GM12878 (cell line): Measurements from ENCODE around the gene RAPGEF3. TPM values are rescaled to one million over a fixed set of nuclear protein-coding genes. Genes with fewer than 3 reads are reported as not detected.

ENCODE experiments used
- ATAC-seq: fragments of 200-7000 bp; cut with Tn5 transposase; 3 replicates; pipeline ENCODE4 v1.9.1; 2020; ENCODE audit warnings: mild to moderate bottlenecking, moderate library complexity
- BruUV-seq: library from RNA; stranded (reverse); fragments of 400-500 nt; replicated peaks from 2 replicates; lab custom pipeline; 2021; lab: Mats Ljungman, UMichigan
- CTCF ChIA-PET: fragments of 300-600 bp; sonication (Branson Sonifier 250); formaldehyde crosslinking; extraction: SDS; loops from one replicate; lab custom pipeline; 2021; ENCODE audit warnings: inconsistent platforms; lab: Yijun Ruan, JAX
- POLR2A ChIA-PET: fragments of 350-600 bp; formaldehyde crosslinking; extraction: SDS; loops from one replicate; lab custom pipeline; 2021; ENCODE audit warnings: inconsistent platforms; lab: Charles Lee
- RAD21 ChIA-PET: fragments of 300-600 bp; sonication (Branson Sonifier 250); formaldehyde crosslinking; loops from one replicate; lab custom pipeline; 2023; ENCODE audit warnings: antibody characterized with exemption; ENCODE audit not compliant: unreplicated experiment; lab: Charles Lee
- SMC1A ChIA-PET: fragments of 300-600 bp; sonication (Branson Sonifier 250); formaldehyde crosslinking; loops from one replicate; lab custom pipeline; 2023; ENCODE audit not compliant: unreplicated experiment, uncharacterized antibody; lab: Charles Lee
- DNase-seq: peaks from one replicate; pipeline ENCODE4 v3.0.0-alpha.2; 2011; ENCODE audit warnings: low read depth, low spot score
- FAIRE-seq: peaks from 3 replicates; lab custom pipeline; 2011; peaks lifted over from hg19 to GRCh38; lab: Jason Lieb, UNC
- H2AFZ ChIP-seq: 2 replicates; pipeline ENCODE4 v1.6.0; 2011; ENCODE audit warnings: low read depth, low read length, control low read depth; ENCODE audit not compliant: control insufficient read depth
- H3K27ac ChIP-seq: 2 replicates; pipeline ENCODE4 v1.5.1; 2011; ENCODE audit warnings: control low read depth; ENCODE audit not compliant: control insufficient read depth, insufficient read depth
- H3K27me3 ChIP-seq, 2 experiments: replicated peaks in 1 of 2; 2 replicates each; pipeline versions ENCODE4 v1.6.0 to v1.6.1; 2011; ENCODE audit warnings: low read length in 1 of 2; ENCODE audit not compliant: control insufficient read depth in 2 of 2, insufficient read depth in 2 of 2
- H3K36me3 ChIP-seq, 2 experiments: 2 replicates each; pipeline ENCODE4 v1.5.1; 2011; ENCODE audit warnings: low read length in 1 of 2; ENCODE audit not compliant: control insufficient read depth in 2 of 2, insufficient read depth in 2 of 2
- H3K4me1 ChIP-seq: 2 replicates; pipeline ENCODE4 v1.6.1; 2011; ENCODE audit warnings: mild to moderate bottlenecking, low read length, moderate library complexity, mixed read lengths; ENCODE audit not compliant: control insufficient read depth, insufficient read depth
- H3K4me2 ChIP-seq: 2 replicates; pipeline ENCODE4 v1.6.0; 2011; ENCODE audit warnings: control low read depth; ENCODE audit not compliant: control insufficient read depth, insufficient read depth
- H3K4me3 ChIP-seq: fragments of 200-600 bp; sonication (generic); 2 replicates; pipeline ENCODE4 v1.5.1; 2016
- H3K79me2 ChIP-seq: 2 replicates; pipeline ENCODE4 v1.6.0; 2011; ENCODE audit warnings: low read length; ENCODE audit not compliant: control insufficient read depth, insufficient read depth
- H3K9ac ChIP-seq: 2 replicates; pipeline ENCODE4 v1.8.0; 2011; ENCODE audit warnings: low read length, control low read depth, mixed read lengths; ENCODE audit not compliant: control insufficient read depth, insufficient read depth
- H3K9me3 ChIP-seq: replicated peaks from 3 replicates; pipeline ENCODE4 v1.5.1; 2011; ENCODE audit warnings: mild to moderate bottlenecking, low read length; ENCODE audit not compliant: control insufficient read depth, insufficient read depth
- H4K20me1 ChIP-seq: 2 replicates; pipeline ENCODE4 v1.6.0; 2011; ENCODE audit not compliant: control insufficient read depth, insufficient read depth
- EED ChIP-seq: sonication (generic); IDR thresholded peaks from 2 replicates; pipeline ENCODE4 v1.6.1; 2016; ENCODE audit warnings: antibody characterized with exemption, low read depth
- NBN ChIP-seq: fragments of 450-650 bp; IDR thresholded peaks from 2 replicates; pipeline ENCODE4 v1.6.1; 2016
- NFIC ChIP-seq: IDR thresholded peaks from 2 replicates; pipeline ENCODE4 v1.6.1; 2012; ENCODE audit warnings: low read depth, mild to moderate bottlenecking, inconsistent platforms, low read length, moderate library complexity
- NFYA ChIP-seq: IDR thresholded peaks from 2 replicates; pipeline ENCODE4 v1.6.1; 2011; ENCODE audit warnings: low read depth, mild to moderate bottlenecking, low read length, improper control_type of control experiment, borderline replicate concordance
- NR2C2 ChIP-seq: IDR thresholded peaks from 2 replicates; pipeline ENCODE4 v1.6.1; 2011; ENCODE audit warnings: borderline replicate concordance, low read depth; ENCODE audit not compliant: control insufficient read depth, insufficient read length
- SMAD1 ChIP-seq: fragments of 450-650 bp; IDR thresholded peaks from 2 replicates; pipeline ENCODE4 v1.6.1; 2018; ENCODE audit warnings: mild to moderate bottlenecking, low read depth; ENCODE audit not compliant: partially characterized antibody
- SMARCA5 ChIP-seq: fragments of 450-650 bp; IDR thresholded peaks from 2 replicates; pipeline ENCODE4 v1.6.1; 2017; ENCODE audit warnings: mild to moderate bottlenecking
- SPI1 ChIP-seq: IDR thresholded peaks from 2 replicates; pipeline ENCODE4 v1.6.1; 2011; ENCODE audit warnings: low read depth, mild to moderate bottlenecking, low read length, moderate library complexity, borderline replicate concordance; ENCODE audit not compliant: insufficient read depth
- STAT3 ChIP-seq: IDR thresholded peaks from 2 replicates; pipeline ENCODE4 v1.6.1; 2011; ENCODE audit warnings: low read depth, low read length, improper control_type of control experiment
- SUZ12 ChIP-seq: fragments of 200-600 bp; sonication (generic); IDR thresholded peaks from one replicate; pipeline ENCODE4 v1.6.1; 2018; ENCODE audit warnings: antibody characterized with exemption, mild to moderate bottlenecking; ENCODE audit not compliant: unreplicated experiment
- whole genome bisulfite sequencing: methylation state at CpG from one replicate; pipeline ENCODE4 v1.1.6; 2016; ENCODE audit warnings: low lambda C conversion rate; ENCODE audit not compliant: insufficient replicate concordance, insufficient coverage; ENCODE audit errors: missing lambda C conversion rate; 5-methylcytosine and 5-hydroxymethylcytosine counted together
- in situ Hi-C: fragments of 300-500 bp; cut with MboI; formaldehyde crosslinking; loops from 9 replicates; pipeline ENCODE4 v1.14.3; 2018; ENCODE audit warnings: mixed read lengths
- intact Hi-C: fragments of 100-400 bp; cut with micrococcal nuclease; formaldehyde crosslinking; loops from one replicate; pipeline ENCODE4 v1.14.2; 2022; ENCODE audit not compliant: unreplicated experiment
- polyA plus RNA-seq, 11 experiments: library from polyadenylated mRNA; depleted of rRNA in 4 of 11; unstranded in 6 of 11; stranded (reverse) in 5 of 11; fragments of >200 nt; fragmentation: Nextera tagmentation in 4 of 11; fragmentation: Illumina TruSeq in 1 of 11; extraction: Ambion mirVana in 4 of 11; extraction: Trizol in 1 of 11; gene quantifications; 1 replicate in 1 of 11; 2 replicates in 10 of 11; pipeline versions ENCODE4 v1.2.1 to v1.2.3, GENCODE V29; 2011 to 2016; ENCODE audit warnings: inconsistent platforms in 2 of 11, missing spikeins in 2 of 11, low read depth in 1 of 11
- total RNA-seq, 4 experiments: library from RNA; depleted of rRNA in 3 of 4; stranded (reverse); fragments of >200 nt in 3 of 4; fragmentation: Illumina TruSeq in 1 of 4; extraction: Trizol in 1 of 4; gene quantifications; 2 replicates each; pipeline versions ENCODE4 v1.2.1 to v1.2.3, GENCODE V29; 2013 to 2021
- TF ChIP-seq, protein P1 (sequence below): fragments of 450-650 bp; IDR thresholded peaks from 2 replicates; pipeline ENCODE4 v1.6.1; 2018; ENCODE audit warnings: borderline replicate concordance, mild to moderate bottlenecking; ENCODE audit not compliant: partially characterized antibody
- TF ChIP-seq, protein P2 (sequence below): fragments of 450-650 bp; conservative IDR thresholded peaks from 2 replicates; pipeline ENCODE4 v1.6.1; 2017; ENCODE audit warnings: mild to moderate bottlenecking, moderate library complexity
- TF ChIP-seq, protein P3 (sequence below): IDR thresholded peaks from 2 replicates; pipeline ENCODE4 v1.6.1; 2012; ENCODE audit warnings: improper control_type of control experiment, low read depth, low read length; ENCODE audit not compliant: insufficient replicate concordance

RAPGEF3 gene
- total and polyA plus RNA-seq, 10 of the 15 experiments (the other 5 are each of a cell fraction or from before 2014, with no cell fraction given), result 0.02 to 0.92 (median 0.31) TPM; not detected in 2

DNA sequence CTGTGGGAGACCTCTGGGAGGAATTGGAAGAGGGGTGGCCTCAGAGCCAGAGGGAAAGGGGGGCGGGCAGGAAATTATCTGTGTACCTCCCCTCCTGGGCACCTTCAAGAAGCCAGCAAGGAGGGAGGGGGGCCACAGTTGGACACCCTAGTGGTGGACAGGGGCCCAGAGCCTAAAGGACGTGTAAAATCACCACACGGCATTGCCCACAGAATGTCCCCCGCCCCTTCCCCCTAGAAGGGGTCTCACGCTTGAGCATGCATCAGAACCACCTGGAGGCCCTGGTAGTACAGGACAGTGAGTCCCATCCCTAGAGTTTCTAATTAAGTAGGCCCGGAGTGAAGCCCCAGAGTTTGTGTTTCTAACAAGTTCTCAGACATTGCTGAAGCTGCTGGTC is 41.6 kb downstream of the RAPGEF3 start:
- H3K4me3 ChIP-seq, result no peak overlapping the region
- 77% methylated on average over 6 of the region's 6 CpGs for WGBS
- H4K20me1 ChIP-seq, result no peaks in the 10 kb centered on the region
- ChIA-PET CTCF (interaction anchor here (1.4 to 8.1 kb wide), 10 partner anchors 8 to 169 kb away, joined by 4 to 151 read pairs (median 58); partner anchors contain the start of genes ENDOU and RAPGEF3), SMC1A (interaction anchor here (1.1 to 10.8 kb wide), 10 partner anchors 10 to 121 kb away, joined by 3 to 129 read pairs (median 6); no protein-coding TSS in a partner anchor), RAD21 (interaction anchor here (0.9 to 5.6 kb wide), 6 partner anchors 9 to 121 kb away, joined by 3 to 60 read pairs (median 20); partner anchors contain the start of gene ENDOU), POLR2A (no interaction called here)
- no peak overlapping the region for H3K9ac ChIP-seq
- ATAC-seq, result no peak
- no peak for DNase-seq
- BruUV-seq, result no TSS peak
- no peaks in the 10 kb centered on the region for H3K27me3 ChIP-seq
- FAIRE-seq, result no peak
- intact Hi-C loops, result loop anchor here (5.0 kb wide), 1 partner anchor 450 kb away; no protein-coding TSS in a partner anchor
- no peaks in the 10 kb centered on the region for H3K36me3 ChIP-seq
- no peak overlapping the region for H3K4me2 ChIP-seq
- no peaks in the 10 kb centered on the region for H3K9me3 ChIP-seq
- no peaks in the 10 kb centered on the region for H3K79me2 ChIP-seq
- no peak overlapping the region for H2AFZ ChIP-seq
- no peaks in the 10 kb centered on the region for H3K4me1 ChIP-seq
- in situ Hi-C loops, result no loop called here
- no peak overlapping the region for H3K27ac ChIP-seq
- TF ChIP-seq, protein P1, sequence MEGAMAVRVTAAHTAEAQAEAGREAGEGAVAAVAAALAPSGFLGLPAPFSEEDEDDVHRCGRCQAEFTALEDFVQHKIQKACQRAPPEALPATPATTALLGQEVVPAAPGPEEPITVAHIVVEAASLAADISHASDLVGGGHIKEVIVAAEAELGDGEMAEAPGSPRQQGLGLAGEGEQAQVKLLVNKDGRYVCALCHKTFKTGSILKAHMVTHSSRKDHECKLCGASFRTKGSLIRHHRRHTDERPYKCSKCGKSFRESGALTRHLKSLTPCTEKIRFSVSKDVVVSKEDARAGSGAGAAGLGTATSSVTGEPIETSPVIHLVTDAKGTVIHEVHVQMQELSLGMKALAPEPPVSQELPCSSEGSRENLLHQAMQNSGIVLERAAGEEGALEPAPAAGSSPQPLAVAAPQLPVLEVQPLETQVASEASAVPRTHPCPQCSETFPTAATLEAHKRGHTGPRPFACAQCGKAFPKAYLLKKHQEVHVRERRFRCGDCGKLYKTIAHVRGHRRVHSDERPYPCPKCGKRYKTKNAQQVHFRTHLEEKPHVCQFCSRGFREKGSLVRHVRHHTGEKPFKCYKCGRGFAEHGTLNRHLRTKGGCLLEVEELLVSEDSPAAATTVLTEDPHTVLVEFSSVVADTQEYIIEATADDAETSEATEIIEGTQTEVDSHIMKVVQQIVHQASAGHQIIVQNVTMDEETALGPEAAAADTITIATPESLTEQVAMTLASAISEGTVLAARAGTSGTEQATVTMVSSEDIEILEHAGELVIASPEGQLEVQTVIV, result no peak
- TF ChIP-seq, protein P2, sequence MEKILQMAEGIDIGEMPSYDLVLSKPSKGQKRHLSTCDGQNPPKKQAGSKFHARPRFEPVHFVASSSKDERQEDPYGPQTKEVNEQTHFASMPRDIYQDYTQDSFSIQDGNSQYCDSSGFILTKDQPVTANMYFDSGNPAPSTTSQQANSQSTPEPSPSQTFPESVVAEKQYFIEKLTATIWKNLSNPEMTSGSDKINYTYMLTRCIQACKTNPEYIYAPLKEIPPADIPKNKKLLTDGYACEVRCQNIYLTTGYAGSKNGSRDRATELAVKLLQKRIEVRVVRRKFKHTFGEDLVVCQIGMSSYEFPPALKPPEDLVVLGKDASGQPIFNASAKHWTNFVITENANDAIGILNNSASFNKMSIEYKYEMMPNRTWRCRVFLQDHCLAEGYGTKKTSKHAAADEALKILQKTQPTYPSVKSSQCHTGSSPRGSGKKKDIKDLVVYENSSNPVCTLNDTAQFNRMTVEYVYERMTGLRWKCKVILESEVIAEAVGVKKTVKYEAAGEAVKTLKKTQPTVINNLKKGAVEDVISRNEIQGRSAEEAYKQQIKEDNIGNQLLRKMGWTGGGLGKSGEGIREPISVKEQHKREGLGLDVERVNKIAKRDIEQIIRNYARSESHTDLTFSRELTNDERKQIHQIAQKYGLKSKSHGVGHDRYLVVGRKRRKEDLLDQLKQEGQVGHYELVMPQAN, result no peak
- TF ChIP-seq SMAD1 (no peak), SUZ12 (no peak), NR2C2 (no peak), NBN (no peak), STAT3 (no peak), SPI1 (no peak), SMARCA5 (no peak), NFYA (no peak), EED (no peak), NFIC (no peak)
- TF ChIP-seq, protein P3, sequence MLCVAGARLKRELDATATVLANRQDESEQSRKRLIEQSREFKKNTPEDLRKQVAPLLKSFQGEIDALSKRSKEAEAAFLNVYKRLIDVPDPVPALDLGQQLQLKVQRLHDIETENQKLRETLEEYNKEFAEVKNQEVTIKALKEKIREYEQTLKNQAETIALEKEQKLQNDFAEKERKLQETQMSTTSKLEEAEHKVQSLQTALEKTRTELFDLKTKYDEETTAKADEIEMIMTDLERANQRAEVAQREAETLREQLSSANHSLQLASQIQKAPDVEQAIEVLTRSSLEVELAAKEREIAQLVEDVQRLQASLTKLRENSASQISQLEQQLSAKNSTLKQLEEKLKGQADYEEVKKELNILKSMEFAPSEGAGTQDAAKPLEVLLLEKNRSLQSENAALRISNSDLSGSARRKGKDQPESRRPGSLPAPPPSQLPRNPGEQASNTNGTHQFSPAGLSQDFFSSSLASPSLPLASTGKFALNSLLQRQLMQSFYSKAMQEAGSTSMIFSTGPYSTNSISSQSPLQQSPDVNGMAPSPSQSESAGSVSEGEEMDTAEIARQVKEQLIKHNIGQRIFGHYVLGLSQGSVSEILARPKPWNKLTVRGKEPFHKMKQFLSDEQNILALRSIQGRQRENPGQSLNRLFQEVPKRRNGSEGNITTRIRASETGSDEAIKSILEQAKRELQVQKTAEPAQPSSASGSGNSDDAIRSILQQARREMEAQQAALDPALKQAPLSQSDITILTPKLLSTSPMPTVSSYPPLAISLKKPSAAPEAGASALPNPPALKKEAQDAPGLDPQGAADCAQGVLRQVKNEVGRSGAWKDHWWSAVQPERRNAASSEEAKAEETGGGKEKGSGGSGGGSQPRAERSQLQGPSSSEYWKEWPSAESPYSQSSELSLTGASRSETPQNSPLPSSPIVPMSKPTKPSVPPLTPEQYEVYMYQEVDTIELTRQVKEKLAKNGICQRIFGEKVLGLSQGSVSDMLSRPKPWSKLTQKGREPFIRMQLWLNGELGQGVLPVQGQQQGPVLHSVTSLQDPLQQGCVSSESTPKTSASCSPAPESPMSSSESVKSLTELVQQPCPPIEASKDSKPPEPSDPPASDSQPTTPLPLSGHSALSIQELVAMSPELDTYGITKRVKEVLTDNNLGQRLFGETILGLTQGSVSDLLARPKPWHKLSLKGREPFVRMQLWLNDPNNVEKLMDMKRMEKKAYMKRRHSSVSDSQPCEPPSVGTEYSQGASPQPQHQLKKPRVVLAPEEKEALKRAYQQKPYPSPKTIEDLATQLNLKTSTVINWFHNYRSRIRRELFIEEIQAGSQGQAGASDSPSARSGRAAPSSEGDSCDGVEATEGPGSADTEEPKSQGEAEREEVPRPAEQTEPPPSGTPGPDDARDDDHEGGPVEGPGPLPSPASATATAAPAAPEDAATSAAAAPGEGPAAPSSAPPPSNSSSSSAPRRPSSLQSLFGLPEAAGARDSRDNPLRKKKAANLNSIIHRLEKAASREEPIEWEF, result no peak
